Gastrocnemius medialis (tissue), 4 donors: Measurements from ENCODE around the gene CBX7. TPM values are rescaled to one million over a fixed set of nuclear protein-coding genes. Genes with fewer than 3 reads are reported as not detected.

Source experiments
- ATAC-seq, 2 donors: fragments of 150-250 bp; one replicate each; pipeline ENCODE4 v1.9.1; 2016
- DNase-seq, 2 donors: peaks; one replicate each; pipeline ENCODE4 v3.0.0-alpha.2; 2019
- H3K27ac ChIP-seq, 4 donors: fragments of 200-600 bp; sonication (generic); 1 replicate in 1 of 4; 2 replicates in 3 of 4; pipeline ENCODE4 v1.5.1; 2016 to 2018; ENCODE audit warnings: mild to moderate bottlenecking in 2 of 4, moderate library complexity in 1 of 4
- H3K27me3 ChIP-seq, 3 donors: fragments of 200-600 bp; sonication (generic) in 2 of 3; 1 replicate in 1 of 3; 2 replicates in 2 of 3; pipeline versions ENCODE4 v1.5.1 to v1.6.0; 2016 to 2019; ENCODE audit warnings: mild to moderate bottlenecking in 1 of 3, moderate library complexity in 1 of 3
- H3K36me3 ChIP-seq, 2 donors: fragments of 200-600 bp; sonication (generic) in 1 of 2; one replicate each; pipeline ENCODE4 v1.5.1; 2017 to 2018
- H3K4me1 ChIP-seq, 2 donors: fragments of 200-600 bp; sonication (generic) in 1 of 2; one replicate each; pipeline ENCODE4 v1.5.1; 2016 to 2017; ENCODE audit warnings: mild to moderate bottlenecking in 2 of 2
- H3K4me3 ChIP-seq, 4 donors: fragments of 200-600 bp; sonication (generic) in 3 of 4; 1 replicate in 1 of 4; 2 replicates in 3 of 4; pipeline ENCODE4 v1.5.1; 2016 to 2019; ENCODE audit warnings: mild to moderate bottlenecking in 2 of 4
- H3K9me3 ChIP-seq, 3 donors: fragments of 200-600 bp; sonication (generic) in 2 of 3; 1 replicate in 1 of 3; 2 replicates in 2 of 3; pipeline ENCODE4 v1.5.1; 2016 to 2019
- CTCF ChIP-seq, 5 experiments: fragments of 450-650 bp in 3 of 5; fragments of 200-600 bp in 2 of 5; sonication (generic) in 2 of 5; IDR thresholded peaks in 4 of 5; conservative IDR thresholded peaks in 1 of 5; 1 replicate in 4 of 5; 2 replicates in 1 of 5; pipeline ENCODE4 v1.5.1; 2016 to 2019; ENCODE audit warnings: antibody characterized with exemption in 5 of 5, mild to moderate bottlenecking in 3 of 5, moderate library complexity in 3 of 5
- POLR2A ChIP-seq, 2 donors: fragments of 450-650 bp; IDR thresholded peaks; one replicate each; pipeline ENCODE4 v1.6.1; 2017; ENCODE audit warnings: antibody characterized with exemption in 2 of 2, mild to moderate bottlenecking in 2 of 2, moderate library complexity in 2 of 2
- in situ Hi-C, 4 donors: fragments of 200-750 bp; cut with MboI; loops; one replicate each; pipeline versions ENCODE4 v1.15.0 to v1.8.0; 2017; ENCODE audit warnings: low sequenced_read_pairs in 4 of 4
- intact Hi-C: fragments of 100-400 bp; cut with DNase I; formaldehyde crosslinking; loops from one replicate; pipeline ENCODE4 v1.15.1; 2023; ENCODE audit warnings: low total_unique reads
- total RNA-seq, 4 donors: library from RNA; depleted of rRNA; stranded (reverse); fragments of >200 nt; gene quantifications; one replicate each; pipeline versions ENCODE4 v1.1.0 to v1.2.3, GENCODE V29; 2016

The CBX7 gene
- total RNA-seq, 4 donors from 2014 or later, result 52.4 to 78.1 (median 62.3) TPM

- no peaks in the 10 kb centered on the region for H3K36me3 ChIP-seq
- ATAC-seq (peak in 1 of 2 donors; percentile 37), DNase-seq (no peak)
- H3K4me3 ChIP-seq, result no peak overlapping the region
- intact Hi-C loops (no loop called here), in situ Hi-C loops (no loop called here)
- peaks cover 31 to 41% of the 10 kb centered on the region in 2 donors for H3K4me1 ChIP-seq
- H3K27ac ChIP-seq, result peak overlapping the region; percentile 60 to 80 (median 70)
- H3K9me3 ChIP-seq, result no peaks in the 10 kb centered on the region
- H3K27me3 ChIP-seq, result no peaks in the 10 kb centered on the region
- no peak for TF ChIP-seq CTCF (IDR thresholded peaks at IDR 0.05 in 4 of 5, conservative IDR thresholded peaks at IDR 0.05 in 1 of 5)
- no peak for TF ChIP-seq POLR2A (IDR thresholded peaks at IDR 0.05)
Measured at GRCh38 chr22:39178206-39179111, 26.0 kb upstream of the CBX7 start.

GRCh38 chr22:39177791-39178190 lies 25.3 kb upstream of the CBX7 start:
- no peak for ATAC-seq

GRCh38 chr22:39177456-39177775 lies 24.9 kb upstream of the CBX7 start:
- Histone ChIP-seq H3K4me1 (peaks cover 40 to 52% of the 10 kb centered on the region in 2 donors), H3K9me3 (no peaks in the 10 kb centered on the region), H3K36me3 (no peaks in the 10 kb centered on the region), H3K27me3 (no peaks in the 10 kb centered on the region), H3K27ac (peak overlapping the region; percentile 60 to 80 (median 70)), H3K4me3 (no peak overlapping the region)
- ATAC-seq (no peak), DNase-seq (no peak)
- no peak for TF ChIP-seq POLR2A (IDR thresholded peaks at IDR 0.05)
- TF ChIP-seq CTCF (IDR thresholded peaks at IDR 0.05 in 4 of 5, conservative IDR thresholded peaks at IDR 0.05 in 1 of 5), result no peak
- in situ Hi-C loops, result no loop called here
- intact Hi-C loops, result no loop called here

More at GRCh38 chr22:39177791-39178190, 25.3 kb upstream of the CBX7 start:
- Histone ChIP-seq H3K4me3 (no peak overlapping the region), H3K9me3 (no peaks in the 10 kb centered on the region), H3K4me1 (peaks cover 37 to 48% of the 10 kb centered on the region in 2 donors), H3K36me3 (no peaks in the 10 kb centered on the region), H3K27me3 (no peaks in the 10 kb centered on the region), H3K27ac (peak overlapping the region; percentile 60 to 80 (median 70))
- intact Hi-C loops, result no loop called here
- DNase-seq, result no peak
- no peak for TF ChIP-seq CTCF (IDR thresholded peaks at IDR 0.05 in 4 of 5, conservative IDR thresholded peaks at IDR 0.05 in 1 of 5)
- no peak for TF ChIP-seq POLR2A (IDR thresholded peaks at IDR 0.05)
- in situ Hi-C loops, result no loop called here

- no peak for TF ChIP-seq POLR2A (IDR thresholded peaks at IDR 0.05)
- no peak for TF ChIP-seq CTCF (IDR thresholded peaks at IDR 0.05 in 4 of 5, conservative IDR thresholded peaks at IDR 0.05 in 1 of 5)
- Histone ChIP-seq H3K27ac (peak overlapping the region; percentile 60 to 80 (median 70)), H3K4me1 (peaks cover 45 to 53% of the 10 kb centered on the region in 2 donors), H3K36me3 (no peaks in the 10 kb centered on the region), H3K27me3 (no peaks in the 10 kb centered on the region), H3K9me3 (no peaks in the 10 kb centered on the region), H3K4me3 (no peak overlapping the region)
- no peak for ATAC-seq
- DNase-seq, result no peak
- in situ Hi-C loops (no loop called here), intact Hi-C loops (no loop called here)
Measured at GRCh38 chr22:39176714-39177455, 24.4 kb upstream of the CBX7 start.
